IPS-NIHi11 (cell line): ENCODE measurements around the gene FAM187B.

Experiments used
- DNase-seq: peaks from one replicate; pipeline ENCODE4 v3.0.0; 2012; ENCODE audit warnings: mixed read lengths, low spot score

Gene FAM187B

GRCh38 chr19:35228177-35228930, at the start of gene FAM187B:
TSS of gene FAM187B (minus strand) at chr19:35228739. CDS start at chr19:35228680, 59 bp downstream.
- no peak for DNase-seq

GRCh38 chr19:35276706-35277281, 48.3 kb upstream of the FAM187B start:
- no peak for DNase-seq

- DNase-seq, result no peak
These were observed 45.8 kb upstream of the FAM187B start for GRCh38 chr19:35274323-35274722.

- no peak for DNase-seq
These were observed 45.2 kb upstream of the FAM187B start for GRCh38 chr19:35273686-35274259.

GRCh38 chr19:35272954-35273649, 44.6 kb upstream of the FAM187B start:
- no peak for DNase-seq

GRCh38 chr19:35272122-35272719, 43.7 kb upstream of the FAM187B start:
- no peak for DNase-seq

- no peak for DNase-seq
These were observed 43.0 kb upstream of the FAM187B start for GRCh38 chr19:35271546-35271945.

- DNase-seq, result no peak
These were observed 41.9 kb upstream of the FAM187B start for GRCh38 chr19:35270381-35270811.

- peak; percentile 94 for DNase-seq
These were observed 41.0 kb upstream of the FAM187B start for GRCh38 chr19:35269438-35270117.

- peak; percentile 76 for DNase-seq
These were observed 40.2 kb upstream of the FAM187B start, which contains the start of gene USF2 for GRCh38 chr19:35268536-35269437. TSS of gene USF2 (plus strand) at chr19:35268962. CDS start at chr19:35269102, 140 bp downstream.

GRCh38 chr19:35267818-35268535, 39.4 kb upstream of the FAM187B start:
- DNase-seq, result peak; percentile 99

- DNase-seq, result peak; percentile 53
These were observed 38.8 kb upstream of the FAM187B start for GRCh38 chr19:35267353-35267817.

GRCh38 chr19:35266520-35267352, 38.2 kb upstream of the FAM187B start:
- no peak for DNase-seq

- DNase-seq, result no peak
These were observed 37.5 kb upstream of the FAM187B start for GRCh38 chr19:35265900-35266519.

- no peak for DNase-seq
These were observed 36.8 kb upstream of the FAM187B start for GRCh38 chr19:35265126-35265899.

GRCh38 chr19:35264268-35265125, 36.0 kb upstream of the FAM187B start:
- DNase-seq, result no peak
